GM23248 (cell line): ENCODE measurements around the gene IPO11. TPM values are rescaled to one million over a fixed set of nuclear protein-coding genes. Genes with fewer than 3 reads are reported as not detected.

ENCODE experiments used
- DNase-seq: peaks from one replicate; pipeline ENCODE4 v3.0.0-alpha.2; 2015
- H2AFZ ChIP-seq: fragments of 200-600 bp; sonication (generic); 2 replicates; pipeline ENCODE4 v1.6.1; 2016; ENCODE audit warnings: antibody characterized with exemption
- H3F3A ChIP-seq: fragments of 200-600 bp; sonication (generic); 2 replicates; pipeline ENCODE4 v1.6.1; 2016; ENCODE audit warnings: mild to moderate bottlenecking, antibody characterized with exemption, mixed run types; ENCODE audit not compliant: insufficient read depth
- H3K27ac ChIP-seq: fragments of 200-600 bp; sonication (generic); 2 replicates; pipeline ENCODE4 v1.5.1; 2016; ENCODE audit warnings: mild to moderate bottlenecking
- H3K27me3 ChIP-seq: fragments of 200-600 bp; sonication (generic); replicated peaks from 2 replicates; pipeline ENCODE4 v1.6.1; 2016; ENCODE audit warnings: mild to moderate bottlenecking; ENCODE audit not compliant: insufficient read depth
- H3K36me3 ChIP-seq: fragments of 200-600 bp; sonication (generic); 2 replicates; pipeline ENCODE4 v1.6.1; 2016; ENCODE audit warnings: low read depth, mild to moderate bottlenecking
- H3K4me1 ChIP-seq: fragments of 200-600 bp; sonication (generic); 2 replicates; pipeline ENCODE4 v1.6.1; 2016; ENCODE audit warnings: mild to moderate bottlenecking; ENCODE audit not compliant: insufficient read depth
- H3K4me2 ChIP-seq: fragments of 200-600 bp; sonication (generic); one replicate; pipeline ENCODE4 v1.6.1; 2016; ENCODE audit warnings: mild to moderate bottlenecking; ENCODE audit not compliant: unreplicated experiment
- H3K4me3 ChIP-seq: fragments of 200-600 bp; sonication (generic); 2 replicates; pipeline ENCODE4 v1.5.1; 2016; ENCODE audit warnings: mild to moderate bottlenecking
- H3K79me2 ChIP-seq: fragments of 200-600 bp; sonication (generic); 2 replicates; pipeline ENCODE4 v1.6.1; 2016; ENCODE audit warnings: mild to moderate bottlenecking; ENCODE audit not compliant: insufficient read depth
- H3K9ac ChIP-seq: fragments of 200-600 bp; sonication (generic); 2 replicates; pipeline ENCODE4 v1.6.1; 2016; ENCODE audit warnings: mild to moderate bottlenecking
- H3K9me2 ChIP-seq: fragments of 200-600 bp; sonication (generic); 2 replicates; pipeline ENCODE4 v1.6.1; 2016; ENCODE audit warnings: mixed run types, mild to moderate bottlenecking, moderate library complexity; ENCODE audit not compliant: insufficient read depth
- H3K9me3 ChIP-seq: fragments of 200-600 bp; sonication (generic); one replicate; pipeline ENCODE4 v1.6.1; 2017; ENCODE audit warnings: low read depth
- H4K20me1 ChIP-seq: fragments of 200-600 bp; sonication (generic); 2 replicates; pipeline ENCODE4 v1.6.0; 2016; ENCODE audit not compliant: insufficient read depth
- EZH2 ChIP-seq: fragments of 200-600 bp; sonication (generic); IDR thresholded peaks from 2 replicates; pipeline ENCODE4 v1.6.1; 2018; ENCODE audit warnings: antibody characterized with exemption, mild to moderate bottlenecking; ENCODE audit not compliant: insufficient read depth, poor library complexity, severe bottlenecking
- EZH2phosphoT487 ChIP-seq: fragments of 200-600 bp; sonication (generic); IDR thresholded peaks from 2 replicates; pipeline ENCODE4 v1.6.1; 2018; ENCODE audit warnings: antibody characterized with exemption, moderate library complexity, mild to moderate bottlenecking, low read depth; ENCODE audit not compliant: insufficient read depth
- WGBS, 2 experiments: methylation state at CpG; one replicate each; pipeline ENCODE4 v1.1.6; 2015 to 2017; ENCODE audit warnings: low lambda C conversion rate in 2 of 2, low coverage in 1 of 2; ENCODE audit errors: missing lambda C conversion rate in 2 of 2; 5-methylcytosine and 5-hydroxymethylcytosine counted together
- in situ Hi-C: fragments of 300-500 bp; cut with MboI; formaldehyde crosslinking; loops from 2 replicates; pipeline ENCODE4 v1.15.0; 2020
- polyA plus RNA-seq: library from polyadenylated mRNA; unstranded; fragments of >200 nt; fragmentation: Nextera tagmentation; extraction: Ambion mirVana; gene quantifications from 2 replicates; pipeline ENCODE4 v1.2.1, GENCODE V29; 2016
- total RNA-seq: library from RNA; depleted of rRNA; stranded (reverse); fragments of >200 nt; shearing (Covaris generic); gene quantifications from 2 replicates; pipeline ENCODE4 v1.2.3, GENCODE V29; 2014

Gene IPO11
- total and polyA plus RNA-seq, 2 experiments from 2014 or later: 19.9 to 26.5 TPM

DNA sequence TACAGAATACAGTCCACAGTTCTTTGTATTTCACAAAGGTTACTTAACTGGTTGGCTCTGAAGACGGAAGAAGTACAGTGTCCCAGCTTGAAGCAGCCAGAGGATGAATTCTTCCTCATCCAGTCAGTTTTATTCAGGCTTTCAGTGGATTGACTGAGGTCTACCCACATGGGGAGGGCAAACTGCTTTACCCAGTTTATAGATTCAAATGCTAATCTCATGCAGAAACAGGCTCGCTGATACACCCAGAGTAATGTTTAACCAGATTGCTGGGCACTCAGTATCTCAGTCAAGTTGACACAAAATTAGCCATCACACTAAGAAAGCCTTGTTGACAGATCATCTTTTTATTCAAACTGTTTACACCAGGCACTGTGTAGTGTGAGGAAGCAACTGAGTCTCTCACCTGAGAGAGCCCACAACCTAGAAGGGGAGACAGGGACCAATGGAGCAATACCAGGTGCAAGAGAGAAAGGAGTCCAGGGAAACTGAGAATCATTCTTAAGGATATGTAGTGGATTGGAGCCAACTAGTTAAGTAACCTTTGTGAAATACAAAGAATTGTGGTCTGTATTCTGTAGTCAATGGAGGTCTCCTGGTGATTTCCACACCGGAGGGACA lies 181.9 kb downstream of the IPO11 start:
- no peak for TF ChIP-seq EZH2phosphoT487
- no peak for TF ChIP-seq EZH2
- H3K27ac ChIP-seq: no peak overlapping the region
- no peaks in the 10 kb centered on the region for H3F3A ChIP-seq
- H3K27me3 ChIP-seq: no peaks in the 10 kb centered on the region
- 80 to 84% methylated on average over 3 of the region's 3 CpGs for WGBS, 2 experiments
- H2AFZ ChIP-seq: no peak overlapping the region
- DNase-seq: no peak
- no peak overlapping the region for H3K9ac ChIP-seq
- H3K9me3 ChIP-seq: no peaks in the 10 kb centered on the region
- H3K36me3 ChIP-seq: no peaks in the 10 kb centered on the region
- no peaks in the 10 kb centered on the region for H3K79me2 ChIP-seq
- in situ Hi-C loops: no loop called here
- H3K4me1 ChIP-seq: 0 out of 2 replicates have a peak, but pooled peaks cover 4% of the 10 kb centered on the region
- H4K20me1 ChIP-seq: no peaks in the 10 kb centered on the region
- no peak overlapping the region for H3K4me2 ChIP-seq
- no peak overlapping the region for H3K4me3 ChIP-seq
- no peaks in the 10 kb centered on the region for H3K9me2 ChIP-seq

GRCh38 chr5:62596096-62596495 lies 183.5 kb downstream of the IPO11 start:
- Histone ChIP-seq H3K4me1 (0 out of 2 replicates have a peak, but pooled peaks cover 4% of the 10 kb centered on the region), H3K9me3 (no peaks in the 10 kb centered on the region), H3K4me3 (no peak overlapping the region), H2AFZ (no peak overlapping the region), H3K36me3 (no peaks in the 10 kb centered on the region), H4K20me1 (no peaks in the 10 kb centered on the region), H3F3A (no peaks in the 10 kb centered on the region), H3K79me2 (no peaks in the 10 kb centered on the region), H3K9me2 (no peaks in the 10 kb centered on the region), H3K4me2 (no peak overlapping the region), H3K9ac (no peak overlapping the region), H3K27me3 (no peaks in the 10 kb centered on the region), H3K27ac (no peak overlapping the region; the same call in 1 of the 2 replicates)
- TF ChIP-seq EZH2 (no peak), EZH2phosphoT487 (no peak)
- WGBS, 2 experiments: 80 to 85% methylated on average over 1 of the region's 1 CpG
- peak; percentile 23 for DNase-seq
- in situ Hi-C loops: no loop called here

DNA sequence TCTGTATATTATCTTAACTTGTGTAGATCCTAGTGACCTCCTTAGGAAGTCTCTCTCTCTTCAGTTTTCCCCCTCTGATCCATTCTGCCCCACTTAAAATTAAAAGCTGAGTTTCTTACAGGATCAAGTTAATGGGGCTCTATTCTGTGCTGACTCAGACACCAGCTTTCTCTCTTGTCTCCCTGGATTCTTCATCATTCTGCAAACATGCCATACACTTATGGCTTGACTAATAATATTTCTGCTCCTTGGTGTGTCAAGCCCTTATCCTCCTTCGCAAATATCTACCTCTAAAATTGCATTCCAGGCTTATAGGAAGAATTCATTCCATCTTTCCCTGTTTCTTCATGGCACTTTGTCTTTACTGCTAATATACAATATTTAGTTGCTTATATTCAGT lies 184.1 kb downstream of the IPO11 start:
- H3K9me2 ChIP-seq: no peaks in the 10 kb centered on the region
- no peak overlapping the region for H2AFZ ChIP-seq
- no peak overlapping the region for H3K4me2 ChIP-seq
- TF ChIP-seq EZH2: no peak
- no peak for TF ChIP-seq EZH2phosphoT487
- in situ Hi-C loops: no loop called here
- H3K36me3 ChIP-seq: no peaks in the 10 kb centered on the region
- no peak overlapping the region for H3K4me3 ChIP-seq
- H3F3A ChIP-seq: no peaks in the 10 kb centered on the region
- WGBS, 2 experiments: 95 to 96% methylated on average over 1 of the region's 1 CpG
- H3K79me2 ChIP-seq: no peaks in the 10 kb centered on the region
- H3K4me1 ChIP-seq: 0 out of 2 replicates have a peak, but pooled peaks cover 4% of the 10 kb centered on the region
- H3K9me3 ChIP-seq: no peaks in the 10 kb centered on the region
- no peak overlapping the region for H3K9ac ChIP-seq
- H4K20me1 ChIP-seq: no peaks in the 10 kb centered on the region
- H3K27me3 ChIP-seq: no peaks in the 10 kb centered on the region
- no peak overlapping the region; the same call in 1 of the 2 replicates for H3K27ac ChIP-seq
- peak; percentile 41 for DNase-seq

- H3K36me3 ChIP-seq: no peaks in the 10 kb centered on the region
- H3K4me3 ChIP-seq: no peak overlapping the region
- H3K9ac ChIP-seq: no peak overlapping the region
- no peak overlapping the region for H2AFZ ChIP-seq
- H3K4me2 ChIP-seq: no peak overlapping the region
- in situ Hi-C loops: no loop called here
- 79% methylated on average over 2 of the region's 2 CpGs for WGBS, 2 experiments
- H3F3A ChIP-seq: no peaks in the 10 kb centered on the region
- no peak overlapping the region for H3K27ac ChIP-seq
- H3K9me2 ChIP-seq: no peaks in the 10 kb centered on the region
- TF ChIP-seq EZH2 (no peak), EZH2phosphoT487 (no peak)
- no peak for DNase-seq
- no peaks in the 10 kb centered on the region for H4K20me1 ChIP-seq
- H3K27me3 ChIP-seq: no peaks in the 10 kb centered on the region
- 0 out of 2 replicates have a peak, but pooled peaks cover 4% of the 10 kb centered on the region for H3K4me1 ChIP-seq
- no peaks in the 10 kb centered on the region for H3K79me2 ChIP-seq
- no peaks in the 10 kb centered on the region for H3K9me3 ChIP-seq
These were observed 184.8 kb downstream of the IPO11 start for GRCh38 chr5:62597314-62597713.
